SK-N-MC (cell line): ENCODE data around the gene PLEKHG5.

Experiments
- EZH2 ChIP-seq: fragments of 200-600 bp; sonication (generic); IDR thresholded peaks from one replicate; pipeline ENCODE4 v1.6.1; 2017; ENCODE audit warnings: antibody characterized with exemption
- FOXP2 ChIP-seq: optimal IDR thresholded peaks from 2 replicates; pipeline ENCODE3; 2011; ENCODE audit warnings: mild to moderate bottlenecking, moderate library complexity; ENCODE audit not compliant: insufficient read depth; ENCODE audit errors: extremely low read length, control extremely low read depth
- POLR2AphosphoS5 ChIP-seq: IDR thresholded peaks from 2 replicates; pipeline ENCODE4 v1.6.1; 2012; ENCODE audit warnings: mild to moderate bottlenecking, low read depth, low read length, borderline replicate concordance

GRCh38 chr1:6523566-6523965, 32.1 kb upstream of the PLEKHG5 start:
- TF ChIP-seq POLR2AphosphoS5 = no peak
- TF ChIP-seq EZH2 = no peak
- no peak for TF ChIP-seq FOXP2
